Activated CD8-positive, alpha-beta T cell treated with anti-CD3 and anti-CD28 coated beads for 36 hours (primary cell): ENCODE results near the gene PPP6R2. TPM values are rescaled to one million over a fixed set of nuclear protein-coding genes. Genes with fewer than 3 reads are reported as not detected.
A peak's percentile ranks its signal among the peaks of the same experiment; 100 is the strongest.

Experiments
- ATAC-seq: fragments of 200-7000 bp; cut with Tn5 transposase; one replicate; pipeline ENCODE4 v1.10.0; 2021; ENCODE audit warnings: mild to moderate bottlenecking, moderate library complexity
- CTCF ChIA-PET: fragments of 350-600 bp; sonication (Branson Sonifier 250); formaldehyde crosslinking; loops from one replicate; lab custom pipeline; 2021; ENCODE audit warnings: antibody characterized with exemption; lab: Charles Lee
- POLR2A ChIA-PET: fragments of 350-600 bp; sonication (Branson Sonifier 250); formaldehyde crosslinking; loops from one replicate; lab custom pipeline; 2021; ENCODE audit warnings: antibody characterized with exemption; lab: Charles Lee
- DNase-seq: peaks from one replicate; pipeline ENCODE4 v3.0.0-alpha.2; 2020
- H3K27ac Mint-ChIP-seq: one replicate; pipeline ENCODE4 v1.8.0; 2021; ENCODE audit warnings: mild to moderate bottlenecking, mixed read lengths
- H3K27me3 Mint-ChIP-seq: one replicate; pipeline ENCODE4 v1.8.0; 2021; ENCODE audit warnings: mixed read lengths
- H3K36me3 Mint-ChIP-seq: one replicate; pipeline ENCODE4 v1.8.0; 2021; ENCODE audit warnings: low read depth, mixed read lengths
- H3K4me1 Mint-ChIP-seq: one replicate; pipeline ENCODE4 v1.8.0; 2021; ENCODE audit warnings: low read depth, mixed read lengths
- H3K4me3 Mint-ChIP-seq: one replicate; pipeline ENCODE4 v1.8.0; 2021; ENCODE audit warnings: mild to moderate bottlenecking, moderate library complexity, mixed read lengths
- H3K9me3 Mint-ChIP-seq: one replicate; pipeline ENCODE4 v1.8.0; 2021; ENCODE audit warnings: mixed read lengths
- CTCF ChIP-seq: fragments of 200-600 bp; IDR thresholded peaks from one replicate; pipeline ENCODE4 v1.8.0; 2022; ENCODE audit warnings: antibody characterized with exemption, mild to moderate bottlenecking
- intact Hi-C: fragments of 100-400 bp; cut with micrococcal nuclease; formaldehyde crosslinking; loops from one replicate; pipeline ENCODE4 v1.10.0; 2022
- total RNA-seq, 2 experiments: library from RNA; stranded (reverse); gene quantifications; one replicate each; pipeline ENCODE4 v1.2.3, GENCODE V29; 2021

Gene PPP6R2
- total RNA-seq, 2 experiments from 2014 or later, result 44.2 to 44.3 TPM

- intact Hi-C loops, result no loop called here
- Mint-ChIP-seq H3K27me3 (no peaks in the 10 kb centered on the region), H3K4me3 (peak overlapping the region; percentile 84), H3K9me3 (no peaks in the 10 kb centered on the region), H3K36me3 (no peaks in the 10 kb centered on the region), H3K27ac (peak overlapping the region; percentile 91), H3K4me1 (peaks cover 8% of the 10 kb centered on the region)
- ATAC-seq (peak; percentile 97), DNase-seq (peak; percentile 91)
- TF ChIP-seq CTCF, result no peak
- CTCF ChIA-PET, result interaction anchor here (1.0 to 3.3 kb wide), 4 partner anchors 12 to 39 kb away, joined by 3 to 19 read pairs (median 5); partner anchors contain the start of gene DENND6B
- POLR2A ChIA-PET, result interaction anchor here (0.6 to 2.2 kb wide), 8 partner anchors 10 to 71 kb away, joined by 3 to 9 read pairs (median 6); no protein-coding TSS in a partner anchor
Observed at GRCh38 chr22:50314455-50315288, 28.5 kb upstream of the PPP6R2 start.

DNA sequence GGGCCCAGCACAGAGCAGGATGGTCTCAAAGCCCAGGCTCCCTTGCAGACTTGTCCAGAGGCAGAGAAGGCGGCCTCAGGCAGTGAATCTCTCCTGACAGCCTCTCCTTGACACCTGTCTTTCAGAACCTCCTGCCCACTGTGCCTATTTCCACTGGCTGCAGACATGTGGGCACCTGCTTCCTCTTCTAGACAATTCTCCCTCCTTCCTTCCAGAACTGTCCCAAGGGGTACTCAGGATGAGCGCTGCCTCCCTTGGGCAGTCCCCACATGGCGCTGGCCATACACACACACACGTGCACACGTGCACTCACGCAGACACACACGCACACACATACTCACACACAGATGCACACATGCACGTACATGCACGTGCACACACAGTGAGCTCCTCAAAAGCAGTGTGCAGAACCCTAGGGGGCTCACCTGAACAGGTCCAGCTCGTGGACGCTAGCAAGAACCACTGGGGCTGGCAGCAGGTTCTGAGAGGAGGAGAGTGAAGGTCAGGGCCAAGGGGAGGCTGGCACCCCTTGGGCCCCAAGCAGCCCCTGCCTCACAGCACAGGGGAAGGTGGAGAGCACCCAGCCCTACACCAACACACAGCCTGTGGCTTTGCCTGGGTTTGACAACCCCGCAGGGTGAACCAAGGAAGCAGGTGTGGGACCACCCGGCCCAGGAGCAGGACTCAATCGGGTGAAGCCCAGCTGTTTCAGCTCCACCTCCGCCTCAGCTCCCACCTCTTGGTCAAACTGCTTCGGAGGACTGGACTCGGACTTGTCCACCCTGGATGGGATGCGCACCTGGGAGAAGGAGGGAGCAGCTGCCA lies 27.6 kb upstream of the PPP6R2 start:
- no peak for ATAC-seq
- Mint-ChIP-seq H3K9me3 (no peaks in the 10 kb centered on the region), H3K27ac (peak overlapping the region; percentile 43), H3K27me3 (no peaks in the 10 kb centered on the region), H3K4me3 (peak overlapping the region; percentile 84), H3K36me3 (no peaks in the 10 kb centered on the region), H3K4me1 (peaks cover 8% of the 10 kb centered on the region)
- intact Hi-C loops, result no loop called here
- DNase-seq, result no peak
- ChIA-PET CTCF (interaction anchor here (1.3 to 3.3 kb wide), 3 partner anchors 11 to 40 kb away, joined by 5 to 19 read pairs (median 5); partner anchors contain the start of gene DENND6B), POLR2A (interaction anchor here (0.6 to 2.6 kb wide), 7 partner anchors 9 to 193 kb away, joined by 3 to 8 read pairs (median 4); partner anchors contain the start of gene DENND6B)
- no peak for TF ChIP-seq CTCF

DNA sequence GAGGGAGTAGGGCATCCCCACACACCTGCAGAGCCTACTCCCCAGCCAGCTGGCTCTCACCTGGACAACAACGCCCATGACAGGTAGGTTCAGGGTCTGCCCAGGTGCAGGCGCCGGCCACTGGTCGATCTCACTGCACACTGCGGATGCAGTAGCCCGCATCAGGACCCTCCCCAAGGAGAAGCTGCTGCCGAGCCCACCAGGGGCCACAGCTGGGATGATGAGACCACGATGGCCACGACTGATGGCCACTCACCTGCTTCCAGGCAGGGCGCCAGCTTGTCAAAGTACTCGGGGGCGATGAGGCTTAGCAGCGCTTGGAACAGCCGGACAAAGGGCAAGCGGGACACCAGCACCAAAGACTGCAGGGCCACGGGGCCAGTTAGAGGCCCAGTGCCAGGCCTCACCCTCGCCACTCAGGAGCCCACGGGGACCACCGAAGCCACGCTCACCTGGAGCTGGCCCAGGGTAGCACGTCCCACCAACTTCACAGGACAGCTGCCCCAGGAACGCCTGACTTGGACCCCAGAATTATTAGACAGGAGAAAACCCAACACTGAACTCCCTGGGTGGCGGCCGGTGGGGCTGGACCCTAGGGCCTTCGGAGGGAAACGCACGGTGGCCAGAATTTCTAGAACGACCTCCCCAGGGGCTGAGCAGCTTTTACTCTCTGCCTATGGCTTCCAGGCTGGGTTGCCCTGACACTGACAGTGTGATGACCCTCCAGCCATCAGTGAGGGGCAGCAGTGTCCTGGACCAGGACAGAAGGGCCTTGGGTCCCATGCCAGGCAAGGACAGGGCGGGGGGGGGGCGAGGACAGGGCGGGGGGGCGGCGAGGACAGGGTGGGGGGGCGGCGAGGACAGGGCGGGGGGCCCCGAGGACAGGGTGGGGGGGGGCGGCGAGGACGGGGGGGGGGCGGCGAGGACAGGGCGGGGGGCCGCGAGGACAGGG lies 26.7 kb upstream of the PPP6R2 start:
- POLR2A ChIA-PET, result interaction anchor here (0.9 to 2.6 kb wide), 5 partner anchors 8 to 193 kb away, joined by 3 to 8 read pairs (median 4); partner anchors contain the start of gene DENND6B
- Mint-ChIP-seq H3K4me3 (no peak overlapping the region), H3K27ac (no peak overlapping the region), H3K4me1 (peaks cover 8% of the 10 kb centered on the region), H3K36me3 (no peaks in the 10 kb centered on the region), H3K9me3 (no peaks in the 10 kb centered on the region), H3K27me3 (no peaks in the 10 kb centered on the region)
- ATAC-seq (no peak), DNase-seq (no peak)
- intact Hi-C loops, result no loop called here
- no peak for TF ChIP-seq CTCF
- CTCF ChIA-PET, result interaction anchor here (1.3 to 3.3 kb wide), 2 partner anchors 10 to 25 kb away, joined by 5 to 19 read pairs; partner anchors contain the start of gene DENND6B

- intact Hi-C loops, result no loop called here
- Mint-ChIP-seq H3K4me3 (no peak overlapping the region), H3K9me3 (no peaks in the 10 kb centered on the region), H3K27ac (no peak overlapping the region), H3K36me3 (no peaks in the 10 kb centered on the region), H3K4me1 (peaks cover 8% of the 10 kb centered on the region), H3K27me3 (no peaks in the 10 kb centered on the region)
- POLR2A ChIA-PET, result interaction anchor here (1.5 to 2.6 kb wide), 2 partner anchors 10 to 70 kb away, joined by 3 to 8 read pairs; partner anchors contain the start of gene DENND6B
- ATAC-seq (no peak), DNase-seq (no peak)
- CTCF ChIA-PET, result no interaction called here
- no peak for TF ChIP-seq CTCF
Observed at GRCh38 chr22:50317178-50317577, 25.9 kb upstream of the PPP6R2 start.
